Effector CD8-positive, alpha-beta T cell (primary cell): ENCODE measurements around the gene AGMO.

ENCODE experiments used
- DNase-seq: peaks from one replicate; lab custom pipeline; 2025; lab: John Stamatoyannopoulos, UW
- total RNA-seq, 4 experiments: gene quantifications; one replicate each; lab custom pipeline; 2026; lab: John Stamatoyannopoulos, UW

Gene AGMO
- 0 to 0.18 (median 0) reads per million in 4 experiments for total RNA-seq

DNA sequence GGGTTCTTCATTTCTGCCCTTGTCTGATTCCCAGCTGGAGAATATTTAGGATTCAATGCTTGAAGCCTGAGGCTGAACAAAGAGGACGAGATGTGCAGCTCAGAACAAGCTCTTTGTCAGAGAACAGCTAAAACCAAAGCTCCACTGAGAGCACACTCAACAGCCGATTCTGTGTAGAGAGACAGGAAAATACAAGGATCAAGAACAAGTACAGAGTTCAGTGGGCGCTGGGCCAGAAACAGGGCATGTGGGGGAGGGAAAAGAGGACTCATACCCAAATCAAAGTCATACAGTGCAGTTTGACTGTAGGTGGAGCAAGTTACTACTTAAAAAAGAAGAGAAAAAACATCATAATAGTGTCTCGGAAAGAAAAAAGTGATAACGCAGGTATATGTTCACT is at the start of gene AGMO:
Gene AGMO, minus strand, starts transcription at position 181 of the 400 bp plus-strand sequence.
- no peak for DNase-seq

DNA sequence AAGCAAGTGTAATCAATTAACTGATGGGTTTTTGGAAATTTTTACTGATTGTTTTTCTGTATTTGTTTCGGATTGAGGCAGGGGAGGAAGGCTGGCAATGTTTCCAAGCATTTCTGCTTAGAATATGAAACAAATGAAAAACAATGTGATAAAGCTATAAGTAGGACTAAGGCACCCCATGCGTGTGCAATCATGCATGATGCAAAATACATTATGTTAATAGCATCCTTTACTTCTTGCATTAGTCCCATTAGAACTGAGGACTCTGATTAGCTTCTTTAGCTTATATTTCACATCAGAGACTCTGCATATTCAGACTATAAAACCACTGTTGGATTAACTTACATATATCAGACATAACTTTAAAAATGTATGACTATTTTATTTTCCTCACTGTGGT is 48.7 kb upstream of the AGMO start:
- DNase-seq = no peak

DNA sequence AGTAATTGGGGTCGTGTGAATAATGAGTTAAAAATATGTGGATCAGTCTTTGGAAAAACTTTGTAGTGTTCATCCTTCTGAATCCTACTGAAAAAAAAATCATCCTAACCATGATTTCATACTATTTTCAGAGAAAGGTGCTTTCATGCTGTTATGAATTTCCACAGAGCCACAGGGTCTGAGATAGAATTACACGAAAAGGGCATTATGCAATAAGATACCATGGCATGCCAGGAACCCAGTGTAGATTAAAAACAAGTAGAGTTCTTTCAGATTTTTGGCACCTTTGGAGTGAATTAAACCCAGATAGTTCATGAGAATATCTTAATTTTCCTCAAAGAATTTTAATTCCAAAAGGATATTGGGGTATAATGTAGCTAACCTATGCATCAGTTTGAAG is 47.5 kb upstream of the AGMO start:
- no peak for DNase-seq

DNA sequence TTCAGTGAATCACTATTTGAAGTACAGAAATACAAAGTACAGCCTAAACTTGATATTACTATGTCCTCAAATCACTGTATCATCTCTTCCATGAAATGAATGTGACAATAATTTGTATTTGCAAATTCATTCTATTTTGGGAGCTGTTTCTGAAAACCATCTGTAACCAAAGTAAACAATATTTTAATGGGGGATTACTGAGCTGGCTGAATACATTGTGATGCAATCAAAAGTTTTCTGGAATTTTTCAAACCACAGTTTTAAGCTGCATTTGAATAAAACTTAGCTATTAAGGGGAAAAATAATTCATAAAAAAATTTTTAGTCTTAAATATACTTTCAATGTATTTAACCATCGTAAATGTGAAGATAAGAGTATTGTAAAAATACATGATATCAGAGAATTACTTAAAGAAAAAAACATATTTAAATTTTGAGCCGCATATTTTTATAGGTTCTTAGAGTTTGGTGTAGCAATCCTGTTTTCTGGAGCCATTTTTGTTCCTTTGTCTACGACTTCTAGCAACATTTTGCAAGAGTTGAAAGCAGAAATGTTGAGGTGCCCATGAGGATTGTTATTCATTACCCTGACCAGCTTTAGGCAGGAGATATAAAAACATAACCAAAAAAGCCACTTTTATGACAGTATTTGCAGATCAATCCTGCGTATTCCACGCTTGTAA is 45.9 kb upstream of the AGMO start:
- no peak for DNase-seq

DNA sequence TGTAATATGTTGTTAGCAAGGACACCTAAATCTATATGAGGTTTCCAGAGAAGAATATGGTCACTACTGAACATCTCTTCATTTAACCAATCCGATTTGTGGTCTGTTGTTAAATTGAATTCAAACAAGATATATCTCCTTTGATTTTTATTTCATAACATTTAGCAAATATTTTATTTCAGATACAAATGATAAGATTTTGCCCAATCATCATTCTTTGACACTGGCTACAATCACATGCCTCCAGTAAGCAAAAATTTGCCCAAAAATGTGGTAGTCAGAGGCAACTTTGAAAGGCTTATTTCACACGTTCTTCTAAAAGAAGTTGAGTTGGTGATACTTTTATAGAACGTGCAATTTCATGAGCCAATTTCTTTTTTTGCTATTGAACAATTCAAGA is 44.7 kb upstream of the AGMO start:
- no peak for DNase-seq

DNA sequence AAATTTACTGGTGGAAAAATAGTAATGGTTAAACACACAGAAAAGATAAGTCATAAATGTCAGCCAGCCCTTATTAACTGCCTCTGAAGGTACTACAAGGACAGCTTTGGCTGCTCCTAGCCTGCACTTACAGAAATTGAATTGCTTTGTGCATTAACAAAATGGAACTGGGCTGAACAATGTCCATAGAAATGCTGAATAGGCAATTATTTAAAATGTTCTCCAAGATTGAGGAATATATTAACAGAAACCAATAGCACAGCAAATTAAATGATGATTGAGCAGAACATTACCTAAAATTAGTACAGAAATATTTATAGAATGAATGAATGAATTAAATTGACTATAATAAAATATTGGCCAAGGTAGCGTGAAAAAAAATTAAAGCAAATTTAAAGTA is 42.4 kb upstream of the AGMO start:
- DNase-seq = no peak

DNA sequence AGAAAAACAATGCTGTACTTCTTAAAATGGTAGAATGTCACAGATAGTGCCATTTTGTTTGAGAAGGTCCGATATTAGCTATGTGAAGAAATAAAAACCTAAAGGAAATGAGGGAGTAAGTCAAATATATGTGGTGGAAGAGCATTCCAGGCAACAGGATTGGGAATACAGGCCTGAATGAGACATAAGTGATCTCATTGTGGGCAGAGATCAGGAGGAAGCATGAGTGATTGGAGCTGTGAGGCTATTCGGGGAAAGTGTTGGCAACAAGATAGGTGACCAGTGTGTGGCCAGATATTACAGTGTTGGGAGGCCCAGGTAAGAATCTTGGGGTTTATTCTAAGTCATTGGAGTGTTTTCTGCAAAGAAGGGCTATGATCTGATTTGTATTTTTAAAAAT is 41.3 kb upstream of the AGMO start:
- no peak for DNase-seq

DNA sequence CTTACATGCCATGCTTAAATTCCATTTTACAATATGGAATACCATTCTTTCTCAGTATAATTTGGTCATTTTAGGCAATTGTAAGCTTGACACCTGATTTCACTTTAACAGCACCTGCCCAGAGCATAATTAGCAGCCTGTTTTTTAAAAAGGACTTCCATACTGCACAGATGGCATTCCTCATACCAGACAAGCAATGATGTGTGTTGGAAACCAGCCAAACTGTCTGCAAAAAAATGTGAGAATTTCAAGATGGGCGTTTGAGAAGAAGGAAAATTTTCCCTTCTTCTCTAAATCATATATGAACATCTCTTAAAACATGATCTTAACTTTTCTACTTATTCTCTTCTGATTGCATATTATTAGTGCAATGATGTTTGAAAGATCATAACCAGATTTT is 40.4 kb upstream of the AGMO start:
- no peak for DNase-seq

DNA sequence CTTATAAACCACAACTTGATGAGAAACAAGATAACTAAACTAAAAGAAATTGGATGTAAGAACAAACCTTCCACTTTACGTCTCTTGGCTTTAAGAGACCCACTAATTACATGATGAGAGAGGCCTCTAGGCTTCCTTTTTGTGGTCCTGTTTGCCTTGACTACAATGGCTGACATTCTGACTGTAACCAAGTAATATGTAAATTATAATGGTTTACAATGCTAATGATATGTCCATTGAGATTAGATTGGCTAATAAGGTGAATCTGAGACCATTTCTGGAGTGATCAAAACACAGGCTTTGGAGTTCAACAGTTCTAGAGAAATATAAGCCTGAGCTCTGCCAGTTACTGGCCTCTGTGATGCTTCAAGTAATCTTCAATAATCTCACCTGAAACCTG is 39.4 kb upstream of the AGMO start:
- DNase-seq = no peak

DNA sequence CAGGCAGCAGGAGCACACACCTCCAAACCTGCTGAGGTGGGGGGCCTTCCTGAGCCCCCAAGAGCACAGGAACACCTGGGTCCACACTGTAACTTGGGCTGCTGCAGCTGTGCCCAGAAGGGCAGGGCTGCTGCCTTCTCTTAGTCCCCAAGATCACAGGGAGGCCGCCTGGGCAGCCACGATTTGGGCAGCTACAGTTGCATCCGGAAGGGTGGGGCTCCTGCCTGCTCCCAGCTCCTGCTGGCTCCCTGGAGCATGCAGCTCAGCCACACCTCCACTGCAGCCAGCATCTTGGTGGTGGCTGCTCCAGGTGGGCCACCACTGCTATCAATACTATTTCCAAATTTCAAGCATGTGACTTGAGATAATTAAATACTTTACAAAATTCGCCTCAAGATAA is 38.5 kb upstream of the AGMO start:
- DNase-seq = no peak

DNA sequence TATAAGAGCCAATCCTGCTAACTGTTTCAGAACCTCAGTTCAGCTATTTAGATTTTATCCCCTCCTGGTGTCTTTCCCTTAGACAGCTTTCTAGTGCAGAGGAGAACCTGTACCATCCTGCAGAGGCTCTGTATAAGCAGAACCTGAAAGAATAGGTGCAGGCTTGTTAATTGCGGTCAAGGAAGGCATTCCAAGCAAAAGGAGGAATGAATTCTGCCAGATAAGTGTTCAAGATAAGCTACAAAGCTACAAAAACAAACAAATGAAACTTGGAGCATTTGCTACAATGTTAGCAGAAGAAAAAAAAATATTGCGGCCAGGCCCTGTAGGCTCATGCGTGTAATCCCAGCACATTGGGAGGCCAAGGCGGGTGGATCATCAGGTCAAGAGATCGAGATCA is 32.6 kb upstream of the AGMO start:
- DNase-seq = no peak

DNA sequence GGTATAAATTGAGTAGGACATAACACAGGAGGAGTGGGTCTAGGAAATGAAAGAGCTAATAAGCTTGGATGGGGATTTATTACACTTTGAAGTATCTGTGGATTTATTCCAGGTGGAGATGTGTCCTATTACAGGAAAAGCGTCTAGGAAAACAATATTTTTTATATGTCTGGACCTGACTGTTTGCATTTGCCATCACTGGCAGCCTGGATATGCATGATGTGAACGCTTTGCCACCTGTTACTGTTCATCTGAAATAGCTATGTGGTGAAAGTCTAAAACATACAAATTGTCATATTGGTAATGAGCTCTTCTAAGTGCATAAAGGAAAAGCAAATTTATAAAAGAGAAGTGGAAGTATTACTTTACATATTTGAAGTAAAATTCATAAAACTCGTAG is 31.6 kb upstream of the AGMO start:
- no peak for DNase-seq

DNA sequence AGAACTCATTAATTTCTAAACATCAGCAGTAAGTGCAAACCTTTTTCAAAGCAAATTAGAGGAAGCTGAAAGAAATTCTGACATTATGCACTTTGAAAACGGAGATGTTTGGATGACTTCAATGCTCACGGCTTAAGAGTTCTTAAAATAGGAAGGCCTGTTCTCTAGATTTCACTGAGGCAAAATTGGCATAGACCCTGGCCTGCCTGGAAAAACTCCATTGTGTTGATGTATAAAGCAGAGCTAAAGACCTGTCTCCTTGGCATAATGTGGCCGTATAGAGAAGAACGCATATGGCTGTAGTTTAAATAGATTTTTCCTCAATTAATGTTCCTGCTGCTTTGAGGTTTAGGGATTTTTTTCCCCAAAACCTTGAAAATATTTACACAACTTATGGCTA is 24.5 kb upstream of the AGMO start:
- no peak for DNase-seq

DNA sequence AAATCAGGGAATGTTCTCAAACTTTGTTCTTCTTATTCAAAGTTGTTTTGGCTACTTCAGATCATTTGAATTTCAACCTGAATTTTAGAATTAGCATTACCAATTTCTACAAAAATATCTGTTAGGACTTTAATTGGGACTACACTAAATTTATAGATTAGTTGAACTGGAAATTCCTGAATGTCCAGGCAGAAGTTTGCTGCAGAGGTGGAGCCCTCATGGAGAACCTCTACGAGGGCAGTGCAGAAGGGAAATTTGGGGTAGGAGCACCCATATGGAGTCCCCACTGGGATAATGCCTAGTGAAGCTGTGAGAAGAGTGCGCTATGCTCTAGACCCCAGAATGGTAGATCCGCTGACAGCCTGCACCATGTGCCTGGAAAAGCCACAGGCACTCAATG is 22.8 kb upstream of the AGMO start:
- DNase-seq = no peak

DNA sequence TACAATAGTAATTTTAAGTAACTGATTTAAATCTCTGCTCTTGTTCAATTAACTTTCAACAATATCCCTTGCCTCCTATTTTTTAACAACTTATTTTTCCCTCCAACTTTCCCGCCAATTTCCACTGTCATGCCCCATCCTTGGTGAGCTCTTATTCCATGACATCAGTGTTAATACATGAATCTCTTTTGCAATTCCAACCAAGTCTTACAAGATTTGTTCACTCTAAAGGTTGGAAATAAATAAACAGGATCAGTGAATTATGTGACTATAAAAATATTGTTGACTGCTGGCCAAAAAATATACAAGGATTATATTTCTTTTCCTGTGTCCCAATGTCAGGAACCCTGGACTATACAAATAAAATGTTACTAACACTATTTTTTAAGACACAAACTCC is 21.0 kb upstream of the AGMO start:
- no peak for DNase-seq

DNA sequence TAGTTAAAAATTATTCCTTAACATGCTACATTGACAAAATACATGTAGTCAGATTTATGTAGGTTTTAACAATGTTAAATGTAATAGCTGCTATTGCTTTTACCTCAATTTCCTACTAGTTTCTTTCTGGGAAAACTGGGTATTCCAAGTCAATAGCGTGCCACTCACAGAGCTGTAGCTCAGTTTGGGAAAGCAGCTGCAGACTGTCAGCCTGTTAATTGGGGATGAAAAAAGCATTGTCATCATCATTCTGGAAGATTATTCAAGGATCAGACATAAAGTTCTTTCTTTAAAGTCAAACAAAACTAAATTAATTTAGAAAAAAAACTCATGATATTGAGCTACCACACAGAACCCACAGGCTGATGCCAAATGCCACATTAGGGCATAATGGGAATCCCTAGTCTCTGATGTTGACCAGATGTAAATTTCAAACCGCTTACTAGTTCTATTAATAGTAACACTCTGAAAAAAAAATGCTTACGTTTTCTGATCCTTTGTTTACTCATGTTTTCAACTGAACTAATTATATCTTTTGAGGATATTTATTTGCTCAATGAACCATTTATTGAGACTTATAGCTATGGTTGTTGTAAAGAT is 19.6 kb upstream of the AGMO start:
- no peak for DNase-seq

DNA sequence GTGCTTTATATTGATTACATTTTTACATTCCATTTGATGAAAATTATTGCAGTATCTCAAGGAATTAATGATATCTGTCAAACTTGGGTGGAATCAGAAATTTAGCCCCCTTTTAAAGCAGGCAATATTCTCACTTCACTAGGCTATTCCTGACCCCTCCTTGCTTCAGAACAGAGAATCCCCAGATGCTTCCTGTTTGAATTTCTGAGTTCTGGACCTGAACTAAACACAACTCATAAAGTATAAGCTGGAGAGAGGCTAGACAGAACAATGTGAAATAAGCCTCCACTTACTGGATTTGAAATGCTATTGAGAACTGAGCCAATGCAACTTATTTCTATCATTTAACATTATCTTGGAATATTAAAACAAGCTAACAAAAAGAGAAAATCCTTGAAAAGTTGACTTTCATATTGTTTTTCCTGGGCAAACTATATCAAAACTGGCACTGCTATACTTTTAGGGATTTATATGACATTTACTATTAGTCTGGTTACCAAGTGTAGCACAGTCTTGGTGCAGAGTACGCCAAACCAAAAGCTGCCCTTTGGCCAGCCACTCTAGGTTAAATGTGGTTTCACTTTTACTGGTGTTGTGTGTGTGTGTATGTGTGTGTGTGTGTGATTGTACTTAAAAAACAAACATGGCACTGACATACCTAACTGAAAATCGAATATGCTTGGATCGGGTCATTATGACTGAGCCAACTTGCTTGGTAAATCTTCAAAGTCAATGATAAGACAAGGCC is 19.0 kb upstream of the AGMO start:
- no peak for DNase-seq

DNA sequence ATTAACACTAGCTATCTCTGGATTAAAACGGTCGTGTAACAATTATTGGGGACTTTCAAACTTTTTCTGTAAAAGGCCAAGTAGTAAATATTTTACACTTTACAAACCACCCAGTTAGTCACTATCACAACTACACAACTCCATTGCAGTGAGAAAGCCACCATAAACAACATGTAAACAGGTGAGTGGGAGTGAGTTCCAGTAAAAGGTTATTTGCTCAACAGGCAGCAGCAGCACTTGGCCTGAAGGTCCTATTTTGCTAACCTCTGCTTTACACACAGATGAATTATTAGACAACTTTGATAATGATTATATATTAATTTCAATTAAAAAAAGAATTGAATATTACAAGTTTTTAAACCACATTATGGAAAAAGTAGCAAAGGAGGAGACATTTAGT is 15.8 kb upstream of the AGMO start:
- DNase-seq = no peak

DNA sequence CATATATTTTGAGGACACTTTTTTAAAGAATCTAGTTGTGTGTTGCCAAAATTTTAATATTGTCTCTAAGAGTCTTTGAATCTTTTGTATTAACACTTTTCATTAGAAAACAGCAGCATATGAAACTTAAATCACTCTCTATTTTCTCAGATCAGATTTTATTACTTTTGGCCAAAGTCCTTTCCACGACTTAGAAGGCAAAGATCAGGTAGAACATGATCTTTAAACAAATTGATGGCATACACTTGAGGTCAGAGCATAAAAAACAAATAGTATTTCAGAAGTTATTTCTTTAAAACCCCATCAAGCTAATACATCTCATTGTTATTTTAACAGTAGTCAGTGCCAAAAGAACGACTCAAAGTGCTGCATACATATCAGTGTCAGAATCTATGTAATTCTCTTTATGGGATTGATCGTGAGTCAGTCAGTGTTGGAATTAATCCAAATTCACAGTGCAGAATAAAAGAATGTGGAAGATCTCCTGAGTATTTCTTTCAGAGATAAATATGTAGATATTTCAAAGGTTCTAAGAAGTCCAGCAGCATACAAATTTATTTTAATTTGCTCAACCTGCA is 9.6 kb upstream of the AGMO start:
- DNase-seq = no peak

DNA sequence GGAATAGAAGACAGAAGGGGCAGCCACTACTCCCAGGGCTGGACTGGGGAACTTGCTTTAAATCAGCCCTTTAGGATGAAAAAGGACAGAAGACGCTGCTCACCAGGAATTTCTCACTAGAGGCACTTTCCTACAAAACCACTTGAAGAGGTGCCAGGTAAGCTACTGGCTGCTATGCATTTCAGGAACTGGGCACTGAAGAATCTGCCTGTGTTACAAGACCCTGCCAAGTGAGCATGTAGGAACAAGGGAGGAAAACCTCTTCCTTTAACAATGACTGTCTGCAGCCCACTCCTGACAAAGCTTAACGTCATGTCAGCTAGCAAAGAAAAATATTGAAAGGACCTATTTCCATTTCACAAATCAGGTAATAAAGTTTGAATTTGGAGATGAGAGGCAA is 5.8 kb upstream of the AGMO start:
- no peak for DNase-seq

DNA sequence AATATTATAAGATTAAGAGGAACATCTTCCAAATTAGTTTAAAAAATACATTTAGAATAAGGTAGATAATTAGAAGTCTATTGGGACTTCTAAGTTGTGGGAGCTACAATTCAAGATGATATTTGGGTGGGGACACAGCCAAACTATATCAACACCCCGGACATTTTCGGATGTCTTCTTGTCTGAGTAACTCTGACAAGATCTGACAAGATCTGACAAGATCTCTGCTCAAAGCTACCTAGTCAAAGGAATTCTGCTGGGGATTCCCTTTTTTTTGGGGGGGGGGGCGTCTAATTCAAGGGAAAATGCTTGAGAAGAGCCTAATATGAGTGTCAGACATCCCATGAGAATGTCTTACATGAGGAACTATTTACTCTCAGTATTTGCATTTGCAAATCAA is 5.2 kb upstream of the AGMO start:
- no peak for DNase-seq

DNA sequence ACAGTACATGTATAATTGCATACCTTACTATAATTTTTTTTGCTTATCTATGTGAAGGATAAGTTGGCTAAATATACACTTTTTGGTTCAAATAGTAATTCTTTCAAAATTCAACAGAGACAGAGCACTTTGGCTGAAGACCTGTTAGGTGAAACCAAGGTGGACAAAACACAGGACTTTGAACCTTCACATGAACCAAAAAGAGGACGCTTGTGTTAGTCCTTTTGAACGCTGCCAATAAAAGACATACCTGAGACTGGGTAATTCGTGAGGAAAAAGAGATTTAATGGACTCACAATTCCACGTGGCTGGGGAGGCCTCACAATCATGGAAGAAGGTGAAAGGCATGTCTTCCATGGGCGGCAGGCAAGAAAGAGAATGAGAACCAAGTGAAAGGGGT is 4.7 kb upstream of the AGMO start:
- DNase-seq = no peak

DNA sequence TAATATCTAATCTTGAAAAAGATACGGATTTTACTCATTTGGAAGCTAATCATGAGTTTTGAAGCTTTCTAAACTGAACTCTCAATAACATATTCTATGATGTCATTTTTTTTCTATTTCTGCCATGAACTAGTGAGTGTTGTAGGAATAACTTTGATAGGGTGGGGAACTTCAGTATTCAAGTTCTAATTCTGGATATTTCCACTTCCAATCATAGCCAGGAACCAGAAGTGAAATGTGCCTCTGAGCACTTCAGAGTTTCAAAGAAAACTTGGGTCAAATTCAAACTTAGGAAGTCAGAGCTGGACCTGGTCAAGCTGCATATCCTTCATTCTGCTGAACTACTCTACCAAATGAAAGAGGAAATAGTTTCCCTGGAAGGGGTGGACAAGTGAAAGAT is 847 bp downstream of the AGMO start:
- DNase-seq = no peak
